VCaP (cell line): ENCODE measurements around the gene S100A7A.
"Not testable (repeated sequence)": the region's sequence is repeated elsewhere in the genome, so short reads cannot be mapped to it uniquely, and the experiment has no call there.

Experiments used
- H3K27ac ChIP-seq: fragments of 450-650 bp; 2 replicates; pipeline ENCODE4 v1.5.1; 2017
- CTCF ChIP-seq: fragments of 450-650 bp; conservative IDR thresholded peaks from 2 replicates; pipeline ENCODE4 v1.5.1; 2017; ENCODE audit warnings: mild to moderate bottlenecking, moderate library complexity

The S100A7A gene

GRCh38 chr1:153417136-153417888 lies 992 bp downstream of the S100A7A start:
- TF ChIP-seq CTCF, result no peak
- no peak overlapping the region for H3K27ac ChIP-seq

- H3K27ac ChIP-seq, result not testable (repeated sequence)
Observed at GRCh38 chr1:153418758-153419435, 2.6 kb downstream of the S100A7A start.

GRCh38 chr1:153419436-153419793 lies 3.1 kb downstream of the S100A7A start:
- H3K27ac ChIP-seq, result not testable (repeated sequence)

GRCh38 chr1:153420306-153420705 lies 4.0 kb downstream of the S100A7A start:
- TF ChIP-seq CTCF, result no peak
- H3K27ac ChIP-seq, result no peak overlapping the region

GRCh38 chr1:153422450-153423068 lies 6.2 kb downstream of the S100A7A start:
- H3K27ac ChIP-seq, result no peak overlapping the region
- TF ChIP-seq CTCF, result no peak

GRCh38 chr1:153426809-153427208 lies 10.5 kb downstream of the S100A7A start:
- no peak for TF ChIP-seq CTCF
- no peak overlapping the region for H3K27ac ChIP-seq

- no peak for TF ChIP-seq CTCF
Observed at GRCh38 chr1:153428073-153428638, 11.8 kb downstream of the S100A7A start.

GRCh38 chr1:153428791-153429190 lies 12.5 kb downstream of the S100A7A start:
- no peak for TF ChIP-seq CTCF
- no peak overlapping the region for H3K27ac ChIP-seq

More at GRCh38 chr1:153428073-153428638, 11.8 kb downstream of the S100A7A start:
- H3K27ac ChIP-seq, result no peak overlapping the region
